Renal cortical epithelial cell (primary cell): Measurements from ENCODE around the gene TMEM263. TPM values are rescaled to one million over a fixed set of nuclear protein-coding genes. Genes with fewer than 3 reads are reported as not detected.
A peak's percentile ranks its signal among the peaks of the same experiment; 100 is the strongest.
"Not testable (repeated sequence)": the region's sequence is repeated elsewhere in the genome, so short reads cannot be mapped to it uniquely, and the experiment has no call there.

ENCODE experiments used
- DNase-seq: peaks from one replicate; pipeline ENCODE4 v3.0.0-alpha.2; 2011; ENCODE audit warnings: low read depth
- total RNA-seq: library from RNA; depleted of rRNA; stranded (reverse); fragments of >200 nt; gene quantifications from 2 replicates; pipeline ENCODE4 v1.2.3, GENCODE V29; 2014

The TMEM263 gene
- total RNA-seq, result 82.1 and 89.6 TPM in 2 replicates

- DNase-seq, result peak; percentile 75
Measured at GRCh38 chr12:106955377-106956047, at the start of gene TMEM263. Gene TMEM263, plus strand, starts transcription at chr12:106955907. Its CDS starts 11,210 bp downstream, at chr12:106967117.

GRCh38 chr12:106906715-106907114, 49.0 kb upstream of the TMEM263 start:
- no peak for DNase-seq

- no peak for DNase-seq
Measured at GRCh38 chr12:106907411-106907810, 48.3 kb upstream of the TMEM263 start.

- no peak for DNase-seq
Measured at GRCh38 chr12:106907846-106908245, 47.9 kb upstream of the TMEM263 start.

- DNase-seq, result no peak
Measured at GRCh38 chr12:106908561-106908960, 47.1 kb upstream of the TMEM263 start.

- DNase-seq, result no peak
Measured at GRCh38 chr12:106910202-106910601, 45.5 kb upstream of the TMEM263 start.

- DNase-seq, result no peak
Measured at GRCh38 chr12:106911581-106911980, 44.1 kb upstream of the TMEM263 start.

GRCh38 chr12:106913456-106913855, 42.3 kb upstream of the TMEM263 start:
- DNase-seq, result no peak

- no peak for DNase-seq
Measured at GRCh38 chr12:106914796-106915634, 40.7 kb upstream of the TMEM263 start.

GRCh38 chr12:106915635-106916026, 40.1 kb upstream of the TMEM263 start:
- no peak for DNase-seq

GRCh38 chr12:106917503-106917902, 38.2 kb upstream of the TMEM263 start:
- DNase-seq, result no peak

- peak; percentile 26 for DNase-seq
Measured at GRCh38 chr12:106918746-106919145, 37.0 kb upstream of the TMEM263 start.

GRCh38 chr12:106919910-106920544, 35.7 kb upstream of the TMEM263 start:
- DNase-seq, result peak; percentile 51

- not testable (repeated sequence) for DNase-seq
Measured at GRCh38 chr12:106921976-106922375, 33.7 kb upstream of the TMEM263 start.

- not testable (repeated sequence) for DNase-seq
Measured at GRCh38 chr12:106923594-106923993, 32.1 kb upstream of the TMEM263 start.

GRCh38 chr12:106924268-106924861, 31.3 kb upstream of the TMEM263 start:
- DNase-seq, result no peak

GRCh38 chr12:106926657-106927056, 29.1 kb upstream of the TMEM263 start:
- DNase-seq, result no peak

- no peak for DNase-seq
Measured at GRCh38 chr12:106934277-106934676, 21.4 kb upstream of the TMEM263 start.

GRCh38 chr12:106941481-106942156, 14.1 kb upstream of the TMEM263 start:
- no peak for DNase-seq

GRCh38 chr12:106942775-106943174, 12.9 kb upstream of the TMEM263 start:
- no peak for DNase-seq

GRCh38 chr12:106945261-106945851, 10.4 kb upstream of the TMEM263 start:
- no peak for DNase-seq
